IPS-15b (cell line): Measurements from ENCODE around the gene SGK2.
"Not testable (repeated sequence)": the region's sequence is repeated elsewhere in the genome, so short reads cannot be mapped to it uniquely, and the experiment has no call there.

Experiments
- H3K27me3 ChIP-seq: one replicate; pipeline ENCODE4 v1.6.1; 2013; ENCODE audit warnings: low read length; ENCODE audit not compliant: control insufficient read depth, insufficient read depth
- H3K36me3 ChIP-seq: one replicate; pipeline ENCODE4 v1.6.1; 2013; ENCODE audit warnings: low read length; ENCODE audit not compliant: control insufficient read depth, insufficient read depth
- H3K4me1 ChIP-seq: one replicate; pipeline ENCODE4 v1.6.1; 2013; ENCODE audit warnings: mild to moderate bottlenecking, low read length; ENCODE audit not compliant: control insufficient read depth, insufficient read depth
- H3K4me3 ChIP-seq: one replicate; pipeline ENCODE4 v1.5.1; 2013; ENCODE audit warnings: low read depth, low read length
- H3K9ac ChIP-seq: one replicate; pipeline ENCODE4 v1.6.1; 2013; ENCODE audit warnings: low read depth, mild to moderate bottlenecking, low read length
- H3K9me3 ChIP-seq: one replicate; pipeline ENCODE4 v1.6.1; 2013; ENCODE audit warnings: mild to moderate bottlenecking, low read length; ENCODE audit not compliant: control insufficient read depth, insufficient read depth

Gene SGK2

DNA sequence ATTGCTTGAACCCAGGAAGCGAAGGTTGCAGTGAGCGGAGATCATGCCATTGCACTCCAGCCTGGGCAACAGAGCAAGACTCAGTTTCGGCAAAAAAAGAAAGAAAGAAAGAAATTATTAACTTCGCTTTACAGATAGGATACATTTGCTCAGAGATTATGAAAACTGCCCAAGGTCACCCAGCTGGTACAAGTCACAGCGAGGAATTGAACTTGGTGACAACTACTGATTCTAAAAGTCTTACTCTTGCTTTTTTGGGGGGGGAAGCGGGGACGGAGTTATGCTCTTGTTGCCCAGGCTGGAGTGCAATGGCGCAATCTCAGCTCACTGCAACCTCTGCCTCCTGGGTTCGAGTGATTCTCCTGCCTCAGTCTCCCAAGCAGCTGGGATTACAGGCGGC, 29.7 kb downstream of the SGK2 start:
- not testable (repeated sequence) for H3K4me3 ChIP-seq, H3K36me3 ChIP-seq, H3K27me3 ChIP-seq, H3K9ac ChIP-seq, H3K9me3 ChIP-seq, H3K4me1 ChIP-seq

DNA sequence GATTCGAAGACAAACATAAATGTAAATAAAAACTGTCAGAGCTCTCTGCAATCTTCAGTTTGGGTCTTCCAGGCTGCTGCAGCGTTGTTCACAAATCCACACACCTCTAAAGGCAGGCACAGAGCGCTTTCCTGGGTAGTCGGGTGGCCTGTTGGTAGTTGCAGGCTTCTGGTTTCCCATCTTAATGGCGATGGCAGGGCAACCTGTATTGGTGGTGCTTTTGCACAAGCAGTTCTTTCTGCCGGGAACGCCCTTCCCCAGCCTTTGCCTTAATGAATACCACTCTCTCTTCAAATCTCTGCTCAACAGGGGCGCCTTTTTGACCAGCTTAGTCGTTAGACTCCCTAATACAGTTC, 31.2 kb downstream of the SGK2 start:
- peak overlapping the region; percentile 92 for H3K4me3 ChIP-seq
- no peaks in the 10 kb centered on the region for H3K4me1 ChIP-seq
- no peaks in the 10 kb centered on the region for H3K9me3 ChIP-seq
- no peaks in the 10 kb centered on the region for H3K27me3 ChIP-seq
- peaks cover 3% of the 10 kb centered on the region for H3K36me3 ChIP-seq
- H3K9ac ChIP-seq = peak overlapping the region; percentile 85

DNA sequence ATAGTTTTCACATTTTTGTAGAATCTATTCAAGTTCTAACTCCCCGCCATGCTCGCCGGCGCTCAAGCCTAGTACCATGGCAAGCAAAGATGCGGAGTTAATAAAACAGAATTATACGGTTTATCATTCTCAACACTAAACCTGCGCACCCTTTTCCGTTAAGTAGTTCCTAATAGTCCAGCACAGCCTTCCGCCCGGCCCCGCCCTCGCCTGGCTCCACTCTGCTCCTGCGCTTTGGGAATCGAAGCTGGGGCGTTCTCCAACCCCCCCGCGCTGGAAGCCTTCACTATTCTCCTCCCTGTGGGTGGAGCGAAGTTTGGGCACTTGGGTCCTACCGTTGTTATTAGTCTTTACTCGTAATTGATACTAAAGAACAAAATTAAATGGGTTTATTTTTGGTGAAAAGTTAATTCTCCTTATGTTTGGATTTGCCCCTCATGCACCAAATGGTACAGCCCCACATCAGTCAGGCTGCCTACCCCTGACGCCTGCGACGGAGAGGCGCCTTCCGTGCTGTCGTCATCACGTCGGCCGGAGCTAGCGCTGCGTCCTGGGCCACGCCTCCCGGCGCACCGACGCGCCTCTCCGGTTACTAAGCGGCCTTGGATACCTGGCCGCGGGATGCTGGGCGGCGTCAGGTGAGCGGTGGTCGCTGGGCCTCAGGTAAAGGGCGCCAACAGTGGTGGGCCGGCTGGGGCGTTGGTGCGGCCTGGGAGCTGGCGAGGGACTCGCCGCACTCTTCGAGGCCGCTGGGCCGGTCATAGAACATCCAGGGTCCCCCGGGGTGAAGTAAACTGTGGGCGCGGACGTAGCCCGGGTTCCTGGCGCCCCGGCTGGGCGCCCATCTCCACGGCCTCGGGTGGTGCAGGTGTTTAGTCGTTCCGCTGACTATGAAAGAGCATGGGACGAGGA, 31.8 kb downstream of the SGK2 start, which contains the start of gene IFT52:
TSS of gene IFT52 (plus strand) at position 546 of the 912 bp plus-strand sequence. CDS start 3,762 bp downstream, outside the sequence.
- H3K9me3 ChIP-seq = no peaks in the 10 kb centered on the region
- no peaks in the 10 kb centered on the region for H3K4me1 ChIP-seq
- H3K27me3 ChIP-seq = no peaks in the 10 kb centered on the region
- peak within 1 kb of the TSS; percentile 92 for H3K4me3 ChIP-seq
- H3K36me3 ChIP-seq = peaks cover 6% of the 10 kb centered on the region
- peak within 1 kb of the TSS; percentile 85 for H3K9ac ChIP-seq

DNA sequence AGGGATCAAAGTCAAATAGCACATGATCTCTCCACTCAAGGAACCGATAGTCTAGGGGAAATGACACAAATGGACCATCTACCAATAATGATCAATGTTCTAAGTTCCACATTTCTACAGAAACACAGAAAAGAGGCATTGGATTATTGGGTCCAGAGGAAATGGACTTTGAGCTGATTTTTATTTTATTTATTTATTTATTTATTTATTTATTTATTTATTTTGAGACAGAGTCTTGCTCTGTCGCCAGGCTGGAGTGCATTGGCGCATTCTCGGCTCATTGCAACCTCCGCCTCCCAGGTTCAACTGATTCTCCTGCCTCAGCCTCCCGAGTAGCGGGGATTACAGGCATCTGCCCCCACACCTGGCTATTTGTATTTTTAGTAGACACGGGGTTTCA, 43.1 kb downstream of the SGK2 start:
- H3K9me3 ChIP-seq, H3K4me3 ChIP-seq, H3K4me1 ChIP-seq, H3K27me3 ChIP-seq, H3K9ac ChIP-seq: not testable (repeated sequence)
- H3K36me3 ChIP-seq = peaks cover 18% of the 10 kb centered on the region

DNA sequence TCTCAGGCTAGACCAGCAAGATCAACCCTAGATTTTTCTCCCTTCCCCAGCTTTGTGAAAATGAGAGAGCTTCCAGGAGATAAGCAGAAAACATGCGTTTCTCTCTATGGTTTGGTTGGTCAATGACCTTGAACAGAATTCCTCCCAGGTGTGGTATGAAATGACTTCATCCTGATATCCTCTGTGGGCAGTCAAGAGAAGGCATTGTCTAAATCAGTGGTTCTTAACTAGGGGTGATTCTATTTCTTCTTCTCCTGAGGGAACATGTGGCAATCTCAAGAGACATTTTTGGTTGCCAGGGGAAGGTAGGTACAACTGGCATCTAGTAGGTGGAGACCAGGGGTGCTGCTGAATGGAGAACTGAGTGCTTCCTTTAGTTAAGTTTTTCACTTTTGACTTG, 44.3 kb downstream of the SGK2 start:
- Histone ChIP-seq H3K9me3 (no peaks in the 10 kb centered on the region), H3K4me1 (no peaks in the 10 kb centered on the region), H3K36me3 (peaks cover 14% of the 10 kb centered on the region), H3K9ac (no peak overlapping the region), H3K4me3 (no peak overlapping the region), H3K27me3 (no peaks in the 10 kb centered on the region)

DNA sequence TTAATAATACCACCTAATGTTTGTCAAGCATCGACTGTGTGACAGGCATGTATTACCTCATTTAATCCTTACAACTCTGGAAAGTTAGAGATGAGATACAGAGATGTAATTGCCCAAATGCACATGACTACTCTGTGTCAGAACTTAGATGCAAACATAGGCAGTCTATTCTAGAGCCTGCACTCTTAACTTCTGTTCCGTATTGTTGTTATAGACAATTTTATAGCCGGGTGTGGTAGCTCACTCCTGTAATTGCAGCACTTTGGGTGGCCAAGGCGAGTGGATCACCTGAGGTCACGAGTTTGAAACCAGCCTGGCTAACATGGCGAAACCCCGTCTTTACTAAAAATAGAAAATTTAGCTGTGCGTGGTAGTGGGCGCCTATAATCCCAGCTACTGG, 46.9 kb downstream of the SGK2 start:
- Histone ChIP-seq H3K9me3 (no peaks in the 10 kb centered on the region), H3K4me1 (no peaks in the 10 kb centered on the region), H3K9ac (no peak overlapping the region), H3K27me3 (no peaks in the 10 kb centered on the region), H3K4me3 (no peak overlapping the region), H3K36me3 (peaks cover 12% of the 10 kb centered on the region)

DNA sequence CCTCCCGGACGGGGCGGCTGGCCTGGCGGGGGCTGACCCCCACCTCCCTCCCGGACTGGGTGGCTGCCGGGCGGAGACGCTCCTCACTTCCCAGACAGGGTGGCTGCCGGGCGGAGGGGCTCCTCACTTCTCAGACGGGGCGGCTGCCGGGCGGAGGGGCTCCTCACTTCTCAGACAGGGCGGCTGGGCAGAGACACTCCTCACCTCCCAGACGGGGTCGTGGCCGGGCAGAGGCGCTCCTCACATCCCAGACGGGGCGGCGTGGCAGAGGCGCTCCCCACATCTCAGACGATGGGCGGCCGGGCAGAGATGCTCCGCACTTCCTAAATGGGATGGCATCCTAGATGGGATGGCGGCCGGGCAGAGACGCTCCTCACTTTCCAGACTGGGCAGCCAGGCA, 48.5 kb downstream of the SGK2 start:
- peaks cover 12% of the 10 kb centered on the region for H3K36me3 ChIP-seq
- not testable (repeated sequence) for H3K4me1 ChIP-seq, H3K9ac ChIP-seq, H3K9me3 ChIP-seq, H3K27me3 ChIP-seq, H3K4me3 ChIP-seq

DNA sequence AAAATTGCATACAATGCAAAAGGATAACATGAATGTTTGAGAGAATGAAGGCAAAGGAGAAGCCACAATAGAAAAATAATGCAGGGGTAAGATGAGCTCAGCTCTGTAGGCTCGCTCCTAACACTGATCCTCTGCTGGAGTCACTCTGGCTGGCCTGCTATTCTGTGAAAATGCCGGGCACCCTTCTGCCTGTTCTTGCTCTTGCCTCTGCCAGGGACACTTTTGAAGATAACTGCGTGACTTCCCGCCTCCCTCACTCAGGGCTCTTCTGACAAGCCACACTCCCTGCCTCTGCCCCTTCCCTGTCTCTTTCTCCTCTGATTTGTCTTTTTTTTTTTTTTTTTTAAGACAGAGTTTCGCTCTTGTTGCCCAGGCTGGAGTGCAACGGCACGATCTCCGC, 72.8 kb downstream of the SGK2 start:
- H3K9me3 ChIP-seq = no peaks in the 10 kb centered on the region
- H3K9ac ChIP-seq = no peak overlapping the region
- H3K27me3 ChIP-seq = no peaks in the 10 kb centered on the region
- H3K4me1 ChIP-seq = no peaks in the 10 kb centered on the region
- peaks cover 8% of the 10 kb centered on the region for H3K36me3 ChIP-seq
- H3K4me3 ChIP-seq = no peak overlapping the region
